Stimulated activated naive CD8-positive, alpha-beta T cell treated with anti-CD3 and anti-CD28 coated beads, Interleukin-15, Interleukin-2, amounts not matched to agents 100 ng/mL and 50 ng/mL, for 24 hours (primary cell): ENCODE results near the gene SP2.
A peak's percentile ranks its signal among the peaks of the same experiment; 100 is the strongest.

Experiments
- H3K27ac Mint-ChIP-seq: one replicate; pipeline ENCODE4 v1.8.0; 2021; ENCODE audit warnings: mild to moderate bottlenecking, mixed read lengths
- H3K27me3 Mint-ChIP-seq: one replicate; pipeline ENCODE4 v1.8.0; 2021; ENCODE audit warnings: mixed read lengths
- H3K36me3 Mint-ChIP-seq: one replicate; pipeline ENCODE4 v1.8.0; 2021; ENCODE audit warnings: low read depth, mixed read lengths
- H3K4me1 Mint-ChIP-seq: one replicate; pipeline ENCODE4 v1.8.0; 2021; ENCODE audit warnings: low read depth, mixed read lengths
- H3K4me3 Mint-ChIP-seq: one replicate; pipeline ENCODE4 v1.8.0; 2021; ENCODE audit warnings: mild to moderate bottlenecking, mixed read lengths
- H3K9me3 Mint-ChIP-seq: one replicate; pipeline ENCODE4 v1.8.0; 2021; ENCODE audit warnings: mixed read lengths

SP2 gene

GRCh38 chr17:47955497-47956461 lies 59.7 kb downstream of the SP2 start:
- Mint-ChIP-seq H3K4me1 (no peaks in the 10 kb centered on the region), H3K4me3 (no peak overlapping the region), H3K9me3 (no peaks in the 10 kb centered on the region), H3K36me3 (no peaks in the 10 kb centered on the region), H3K27me3 (no peaks in the 10 kb centered on the region), H3K27ac (no peak overlapping the region)

DNA sequence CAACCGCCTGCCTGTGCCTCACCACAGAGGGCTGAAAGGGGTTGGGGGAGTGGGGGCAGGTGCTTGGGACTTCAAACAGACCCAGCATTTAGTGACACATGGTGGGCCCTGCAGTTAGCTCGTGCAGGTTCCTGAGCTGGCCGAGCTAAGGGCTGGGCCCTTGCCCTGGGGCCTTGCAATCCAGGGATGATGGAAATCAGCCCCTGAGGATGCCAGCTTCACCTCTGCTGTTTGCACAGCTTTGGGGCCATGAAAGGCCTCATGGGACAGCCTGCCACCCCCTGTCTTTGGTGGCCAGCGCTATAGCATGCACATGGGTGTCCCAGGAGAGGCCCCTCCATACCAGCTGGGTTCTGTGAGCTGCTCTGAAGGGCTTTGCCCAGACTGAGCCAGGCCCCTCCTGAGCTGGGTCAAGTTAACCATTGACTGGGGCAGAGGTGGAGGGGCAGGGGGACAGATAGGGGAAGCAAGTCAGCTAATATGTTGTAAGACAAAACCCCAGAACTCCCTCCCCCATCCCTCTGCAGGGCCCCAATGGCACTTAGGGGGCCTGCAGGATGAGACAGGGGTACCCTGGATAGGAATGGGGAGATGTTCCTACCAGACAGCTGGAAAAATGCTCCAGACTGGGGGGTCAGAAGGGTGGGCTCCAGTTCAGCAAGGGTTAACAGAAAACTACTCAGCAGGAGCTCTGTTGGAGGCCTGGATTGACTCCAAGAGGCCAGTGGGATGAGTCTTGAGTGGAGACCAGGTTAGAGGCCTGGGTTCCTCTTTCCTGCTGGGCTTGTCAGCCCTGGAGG lies 61.0 kb downstream of the SP2 start:
- H3K9me3 Mint-ChIP-seq: no peaks in the 10 kb centered on the region
- no peaks in the 10 kb centered on the region for H3K36me3 Mint-ChIP-seq
- no peaks in the 10 kb centered on the region for H3K27me3 Mint-ChIP-seq
- no peak overlapping the region for H3K27ac Mint-ChIP-seq
- H3K4me3 Mint-ChIP-seq: no peak overlapping the region
- no peaks in the 10 kb centered on the region for H3K4me1 Mint-ChIP-seq

- H3K27ac Mint-ChIP-seq: no peak within 1 kb of the TSS
- no peaks in the 10 kb centered on the region for H3K4me1 Mint-ChIP-seq
- no peak within 1 kb of the TSS for H3K4me3 Mint-ChIP-seq
- H3K9me3 Mint-ChIP-seq: no peaks in the 10 kb centered on the region
- H3K36me3 Mint-ChIP-seq: no peaks in the 10 kb centered on the region
- no peaks in the 10 kb centered on the region for H3K27me3 Mint-ChIP-seq
Measured at GRCh38 chr17:47957591-47958490, 61.8 kb downstream of the SP2 start, which contains the start of gene PRR15L. Gene PRR15L (minus strand): TSS chr17:47957883. CDS start chr17:47953234, 4,649 bp downstream.

GRCh38 chr17:47959825-47960655 lies 64.0 kb downstream of the SP2 start:
- no peaks in the 10 kb centered on the region for H3K9me3 Mint-ChIP-seq
- no peaks in the 10 kb centered on the region for H3K27me3 Mint-ChIP-seq
- no peak overlapping the region for H3K27ac Mint-ChIP-seq
- no peaks in the 10 kb centered on the region for H3K36me3 Mint-ChIP-seq
- H3K4me1 Mint-ChIP-seq: no peaks in the 10 kb centered on the region
- no peak overlapping the region for H3K4me3 Mint-ChIP-seq

DNA sequence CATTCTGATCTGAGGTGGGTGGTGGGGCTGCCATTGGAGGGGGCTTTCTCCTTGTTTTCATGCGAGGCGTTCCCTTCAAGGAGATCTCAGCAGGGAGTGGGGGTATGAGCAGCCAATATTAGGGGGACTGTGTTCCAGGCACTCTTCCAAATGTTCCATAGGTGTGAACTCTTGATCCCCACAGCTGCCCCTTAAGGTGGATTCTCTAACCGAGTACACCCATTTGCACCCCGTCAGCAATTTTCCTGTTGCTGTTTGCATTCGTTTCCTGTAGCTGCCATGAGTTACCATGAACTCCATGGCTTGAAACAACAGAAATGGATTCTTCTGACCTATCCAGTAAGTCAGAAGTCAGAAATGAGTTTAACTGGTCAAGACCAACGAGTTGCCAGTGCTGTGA lies 65.4 kb downstream of the SP2 start:
- H3K27ac Mint-ChIP-seq: no peak overlapping the region
- no peaks in the 10 kb centered on the region for H3K36me3 Mint-ChIP-seq
- no peaks in the 10 kb centered on the region for H3K4me1 Mint-ChIP-seq
- no peaks in the 10 kb centered on the region for H3K27me3 Mint-ChIP-seq
- no peaks in the 10 kb centered on the region for H3K9me3 Mint-ChIP-seq
- H3K4me3 Mint-ChIP-seq: no peak overlapping the region

DNA sequence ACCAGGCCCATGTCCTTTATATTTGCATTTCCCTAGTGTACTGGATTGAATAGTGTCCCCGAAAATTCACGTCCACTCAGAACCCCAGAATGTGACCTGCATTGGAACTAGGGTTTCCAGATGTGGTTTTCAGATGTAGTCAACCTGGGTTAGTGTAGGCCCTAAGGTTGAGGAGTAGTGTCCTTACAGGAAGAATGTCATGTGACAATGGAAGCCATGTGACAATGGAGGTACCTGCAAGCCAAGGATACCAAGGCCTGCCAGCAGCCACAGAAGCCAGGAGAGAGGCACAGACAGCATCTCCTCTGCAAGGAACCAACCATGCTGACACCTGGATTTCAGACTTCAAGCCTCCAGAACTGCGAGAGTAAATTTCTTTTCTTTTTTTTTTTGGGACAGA lies 66.9 kb downstream of the SP2 start:
- no peaks in the 10 kb centered on the region for H3K36me3 Mint-ChIP-seq
- no peak overlapping the region for H3K4me3 Mint-ChIP-seq
- H3K27me3 Mint-ChIP-seq: no peaks in the 10 kb centered on the region
- H3K4me1 Mint-ChIP-seq: no peaks in the 10 kb centered on the region
- H3K27ac Mint-ChIP-seq: no peak overlapping the region
- H3K9me3 Mint-ChIP-seq: no peaks in the 10 kb centered on the region

GRCh38 chr17:47964856-47965255 lies 68.8 kb downstream of the SP2 start:
- Mint-ChIP-seq H3K27me3 (no peaks in the 10 kb centered on the region), H3K36me3 (no peaks in the 10 kb centered on the region), H3K9me3 (no peaks in the 10 kb centered on the region), H3K4me3 (no peak overlapping the region), H3K27ac (no peak overlapping the region), H3K4me1 (peaks cover 3% of the 10 kb centered on the region)

GRCh38 chr17:47966079-47966519 lies 70.1 kb downstream of the SP2 start:
- Mint-ChIP-seq H3K27me3 (no peaks in the 10 kb centered on the region), H3K4me3 (no peak overlapping the region), H3K27ac (no peak overlapping the region)

GRCh38 chr17:47967607-47968252 lies 71.7 kb downstream of the SP2 start:
- no peak overlapping the region for H3K4me3 Mint-ChIP-seq
- no peak overlapping the region for H3K27ac Mint-ChIP-seq
- H3K9me3 Mint-ChIP-seq: no peaks in the 10 kb centered on the region
- H3K36me3 Mint-ChIP-seq: peaks cover 4% of the 10 kb centered on the region
- H3K4me1 Mint-ChIP-seq: peaks cover 20% of the 10 kb centered on the region
- no peaks in the 10 kb centered on the region for H3K27me3 Mint-ChIP-seq

More at GRCh38 chr17:47966079-47966519, 70.1 kb downstream of the SP2 start:
- H3K9me3 Mint-ChIP-seq: no peaks in the 10 kb centered on the region
- peaks cover 11% of the 10 kb centered on the region for H3K4me1 Mint-ChIP-seq
- no peaks in the 10 kb centered on the region for H3K36me3 Mint-ChIP-seq

- H3K36me3 Mint-ChIP-seq: peaks cover 11% of the 10 kb centered on the region
- no peaks in the 10 kb centered on the region for H3K9me3 Mint-ChIP-seq
- no peak overlapping the region for H3K27ac Mint-ChIP-seq
- H3K4me3 Mint-ChIP-seq: no peak overlapping the region
- H3K27me3 Mint-ChIP-seq: no peaks in the 10 kb centered on the region
- peaks cover 21% of the 10 kb centered on the region for H3K4me1 Mint-ChIP-seq
Measured at GRCh38 chr17:47968836-47969235, 72.8 kb downstream of the SP2 start.

DNA sequence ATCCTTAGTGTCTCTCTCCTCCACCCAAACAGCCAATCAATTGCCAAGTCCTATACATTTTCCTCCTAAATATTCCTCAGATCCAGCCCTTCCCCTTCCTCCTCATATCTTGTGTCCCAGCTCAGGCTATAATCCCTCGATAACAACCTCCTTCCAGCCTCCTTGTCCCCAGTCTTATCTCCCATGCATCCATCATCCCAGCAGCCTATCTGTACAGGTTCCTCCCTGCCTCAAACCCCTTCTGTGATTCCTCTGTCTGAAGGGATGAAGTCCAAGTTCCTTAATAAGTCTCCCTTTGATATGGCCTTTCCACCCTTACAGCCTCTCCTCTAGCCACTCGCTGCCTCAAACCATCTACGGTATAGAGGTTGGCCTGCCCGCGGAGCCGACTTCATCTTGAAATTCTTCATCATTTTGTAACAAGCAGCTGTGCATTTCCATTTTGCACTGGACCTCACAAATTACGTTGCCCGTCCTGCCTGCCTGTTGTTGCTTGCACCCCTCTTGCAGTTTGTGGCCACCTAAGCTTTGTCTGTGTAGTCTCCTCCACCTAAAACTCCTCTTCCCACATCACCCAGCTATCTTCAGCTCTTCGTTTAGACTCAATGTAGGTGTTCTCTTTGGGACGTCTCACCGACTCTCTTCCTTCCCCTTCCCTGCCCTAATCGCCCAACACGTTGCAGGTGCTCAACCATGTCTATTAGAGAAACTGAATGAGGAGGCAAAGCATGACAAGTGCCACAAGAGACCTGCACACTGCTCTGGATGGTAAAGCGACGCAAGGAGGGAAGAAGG lies 74.1 kb downstream of the SP2 start:
- Mint-ChIP-seq H3K27me3 (no peaks in the 10 kb centered on the region), H3K4me3 (peak overlapping the region; percentile 92), H3K36me3 (peaks cover 21% of the 10 kb centered on the region), H3K4me1 (peaks cover 21% of the 10 kb centered on the region), H3K9me3 (no peaks in the 10 kb centered on the region), H3K27ac (peak overlapping the region; percentile 82)

DNA sequence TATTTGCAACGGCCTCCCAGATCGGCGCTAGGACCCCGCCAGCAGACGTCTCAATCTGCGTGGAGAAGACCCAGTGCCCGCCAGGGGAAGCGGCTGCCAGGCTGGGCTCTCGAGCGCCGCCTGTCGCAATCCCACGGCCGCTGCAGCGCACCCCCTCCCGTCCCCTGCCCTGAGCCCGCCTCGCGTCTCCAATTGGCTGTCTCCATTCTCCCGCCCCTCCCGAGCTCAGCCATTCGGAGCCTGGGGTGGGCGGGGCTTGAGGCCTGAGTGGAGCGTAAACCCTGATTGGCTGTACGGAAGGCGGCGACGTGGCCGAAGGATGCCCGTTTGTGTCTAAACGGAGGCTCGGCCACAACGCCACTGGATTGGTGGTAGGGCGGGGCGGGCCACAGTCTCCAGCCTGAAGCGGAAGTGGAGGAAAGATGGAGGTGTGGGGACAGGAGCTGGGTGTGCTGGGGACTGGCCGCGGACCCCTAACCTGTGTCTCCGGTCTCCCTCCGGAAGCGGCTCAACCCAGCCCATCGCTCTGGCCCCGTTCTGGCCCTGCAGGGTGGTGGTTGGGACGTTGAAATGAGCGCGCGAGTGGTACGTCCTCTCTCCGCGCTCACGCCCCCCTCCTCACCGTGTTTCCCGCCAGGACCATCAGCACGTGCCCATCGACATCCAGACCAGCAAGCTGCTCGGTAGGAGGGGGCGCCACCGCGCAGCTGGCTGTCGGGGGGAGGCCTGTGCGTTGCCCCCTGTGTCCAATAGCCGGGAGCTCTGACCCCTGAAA lies 74.9 kb downstream of the SP2 start, which contains the start of gene CDK5RAP3:
Gene CDK5RAP3 (plus strand): TSS at position 389 of the 775 bp plus-strand sequence. CDS start 34 bp downstream, at position 423.
- peaks cover 21% of the 10 kb centered on the region for H3K4me1 Mint-ChIP-seq
- H3K9me3 Mint-ChIP-seq: no peaks in the 10 kb centered on the region
- H3K4me3 Mint-ChIP-seq: peak within 1 kb of the TSS; percentile 92
- peaks cover 28% of the 10 kb centered on the region for H3K36me3 Mint-ChIP-seq
- peak within 1 kb of the TSS; percentile 87 for H3K27ac Mint-ChIP-seq
- no peaks in the 10 kb centered on the region for H3K27me3 Mint-ChIP-seq
